Neural cell (in vitro differentiated cells): ENCODE results near the gene MIGA2.

ENCODE experiments used
- EP300 ChIP-seq: fragments of 450-650 bp; conservative IDR thresholded peaks from 2 replicates; pipeline ENCODE4 v1.6.1; 2014; ENCODE audit warnings: antibody characterized with exemption, mild to moderate bottlenecking, moderate library complexity; ENCODE audit not compliant: poor library complexity, severe bottlenecking
- EZH2 ChIP-seq: fragments of 200-600, 300-800 bp; shearing (Covaris generic), sonication (generic); IDR thresholded peaks from 2 replicates; pipeline ENCODE4 v1.6.1; 2014; ENCODE audit warnings: antibody characterized with exemption, low read length, borderline replicate concordance, mild to moderate bottlenecking; ENCODE audit not compliant: insufficient read depth, poor library complexity, severe bottlenecking
- POLR2AphosphoS5 ChIP-seq: IDR thresholded peaks from 2 replicates; pipeline ENCODE4 v1.6.1; 2012
- RAD21 ChIP-seq: fragments of 450-650 bp; conservative IDR thresholded peaks from 2 replicates; pipeline ENCODE4 v1.6.1; 2014; ENCODE audit warnings: antibody characterized with exemption, mild to moderate bottlenecking, moderate library complexity
- TAF1 ChIP-seq: IDR thresholded peaks from 2 replicates; pipeline ENCODE4 v1.6.1; 2012; ENCODE audit warnings: low read depth
- TF ChIP-seq, protein P1 (sequence below): fragments of 450-650 bp; IDR thresholded peaks from 2 replicates; pipeline ENCODE4 v1.5.1; 2014; ENCODE audit warnings: antibody characterized with exemption, mild to moderate bottlenecking, moderate library complexity; ENCODE audit not compliant: poor library complexity, severe bottlenecking
- TF ChIP-seq, protein P2 (sequence below): IDR thresholded peaks from 2 replicates; pipeline ENCODE4 v1.6.1; 2012; ENCODE audit warnings: borderline replicate concordance

DNA sequence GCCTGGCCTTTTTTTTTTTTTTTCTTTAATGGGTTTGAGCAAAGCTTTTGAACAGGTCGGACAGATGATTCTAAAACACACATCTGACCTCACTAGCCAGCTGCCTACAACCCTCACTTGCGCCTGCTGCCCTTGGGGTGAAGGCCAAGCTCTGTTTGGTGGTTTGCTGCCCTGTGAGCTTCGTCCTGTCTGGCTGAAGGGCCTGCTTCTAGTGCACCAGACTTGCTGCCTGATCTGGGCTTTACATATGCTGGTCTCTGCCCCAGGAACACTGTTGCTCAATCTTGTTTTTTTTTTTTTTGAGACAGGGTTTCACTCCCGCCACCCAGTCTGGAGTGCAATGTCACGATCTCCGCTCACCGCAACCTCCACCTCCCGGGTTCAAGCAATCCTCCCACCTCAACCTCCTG is 28.1 kb downstream of the MIGA2 start:
- TF ChIP-seq, protein P1, sequence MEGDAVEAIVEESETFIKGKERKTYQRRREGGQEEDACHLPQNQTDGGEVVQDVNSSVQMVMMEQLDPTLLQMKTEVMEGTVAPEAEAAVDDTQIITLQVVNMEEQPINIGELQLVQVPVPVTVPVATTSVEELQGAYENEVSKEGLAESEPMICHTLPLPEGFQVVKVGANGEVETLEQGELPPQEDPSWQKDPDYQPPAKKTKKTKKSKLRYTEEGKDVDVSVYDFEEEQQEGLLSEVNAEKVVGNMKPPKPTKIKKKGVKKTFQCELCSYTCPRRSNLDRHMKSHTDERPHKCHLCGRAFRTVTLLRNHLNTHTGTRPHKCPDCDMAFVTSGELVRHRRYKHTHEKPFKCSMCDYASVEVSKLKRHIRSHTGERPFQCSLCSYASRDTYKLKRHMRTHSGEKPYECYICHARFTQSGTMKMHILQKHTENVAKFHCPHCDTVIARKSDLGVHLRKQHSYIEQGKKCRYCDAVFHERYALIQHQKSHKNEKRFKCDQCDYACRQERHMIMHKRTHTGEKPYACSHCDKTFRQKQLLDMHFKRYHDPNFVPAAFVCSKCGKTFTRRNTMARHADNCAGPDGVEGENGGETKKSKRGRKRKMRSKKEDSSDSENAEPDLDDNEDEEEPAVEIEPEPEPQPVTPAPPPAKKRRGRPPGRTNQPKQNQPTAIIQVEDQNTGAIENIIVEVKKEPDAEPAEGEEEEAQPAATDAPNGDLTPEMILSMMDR, result no peak
- TF ChIP-seq EZH2, result no peak
- TF ChIP-seq EP300, result no peak
- TF ChIP-seq TAF1, result no peak
- no peak for TF ChIP-seq RAD21
- no peak for TF ChIP-seq POLR2AphosphoS5
- TF ChIP-seq, protein P2, sequence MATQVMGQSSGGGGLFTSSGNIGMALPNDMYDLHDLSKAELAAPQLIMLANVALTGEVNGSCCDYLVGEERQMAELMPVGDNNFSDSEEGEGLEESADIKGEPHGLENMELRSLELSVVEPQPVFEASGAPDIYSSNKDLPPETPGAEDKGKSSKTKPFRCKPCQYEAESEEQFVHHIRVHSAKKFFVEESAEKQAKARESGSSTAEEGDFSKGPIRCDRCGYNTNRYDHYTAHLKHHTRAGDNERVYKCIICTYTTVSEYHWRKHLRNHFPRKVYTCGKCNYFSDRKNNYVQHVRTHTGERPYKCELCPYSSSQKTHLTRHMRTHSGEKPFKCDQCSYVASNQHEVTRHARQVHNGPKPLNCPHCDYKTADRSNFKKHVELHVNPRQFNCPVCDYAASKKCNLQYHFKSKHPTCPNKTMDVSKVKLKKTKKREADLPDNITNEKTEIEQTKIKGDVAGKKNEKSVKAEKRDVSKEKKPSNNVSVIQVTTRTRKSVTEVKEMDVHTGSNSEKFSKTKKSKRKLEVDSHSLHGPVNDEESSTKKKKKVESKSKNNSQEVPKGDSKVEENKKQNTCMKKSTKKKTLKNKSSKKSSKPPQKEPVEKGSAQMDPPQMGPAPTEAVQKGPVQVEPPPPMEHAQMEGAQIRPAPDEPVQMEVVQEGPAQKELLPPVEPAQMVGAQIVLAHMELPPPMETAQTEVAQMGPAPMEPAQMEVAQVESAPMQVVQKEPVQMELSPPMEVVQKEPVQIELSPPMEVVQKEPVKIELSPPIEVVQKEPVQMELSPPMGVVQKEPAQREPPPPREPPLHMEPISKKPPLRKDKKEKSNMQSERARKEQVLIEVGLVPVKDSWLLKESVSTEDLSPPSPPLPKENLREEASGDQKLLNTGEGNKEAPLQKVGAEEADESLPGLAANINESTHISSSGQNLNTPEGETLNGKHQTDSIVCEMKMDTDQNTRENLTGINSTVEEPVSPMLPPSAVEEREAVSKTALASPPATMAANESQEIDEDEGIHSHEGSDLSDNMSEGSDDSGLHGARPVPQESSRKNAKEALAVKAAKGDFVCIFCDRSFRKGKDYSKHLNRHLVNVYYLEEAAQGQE, result no peak
